Mesenchymal stem cell (in vitro differentiated cells and primary cell): ENCODE data around the gene PRR36.

Experiments used
- DNase-seq: peaks from one replicate; pipeline ENCODE4 v3.0.0-alpha.2; 2013
- H2AFZ ChIP-seq: one replicate; pipeline ENCODE4 v1.6.1; 2013; ENCODE audit warnings: low read depth, mild to moderate bottlenecking, control low read depth, inconsistent platforms, low read length, moderate library complexity
- H2AK5ac ChIP-seq: 2 replicates; pipeline ENCODE4 v1.6.1; 2013; ENCODE audit warnings: low read length, moderate library complexity, mild to moderate bottlenecking, inconsistent platforms; ENCODE audit not compliant: severe bottlenecking
- H2BK120ac ChIP-seq: one replicate; pipeline ENCODE4 v1.6.1; 2013; ENCODE audit warnings: low read depth, mild to moderate bottlenecking, inconsistent platforms, low read length, moderate library complexity
- H2BK12ac ChIP-seq, 2 experiments: one replicate each; pipeline ENCODE4 v1.6.1; 2013; ENCODE audit warnings: inconsistent platforms in 2 of 2, low read length in 2 of 2, mild to moderate bottlenecking in 2 of 2, moderate library complexity in 2 of 2, control low read depth in 1 of 2
- H2BK15ac ChIP-seq: one replicate; pipeline ENCODE4 v1.6.1; 2013; ENCODE audit warnings: mild to moderate bottlenecking, low read depth, inconsistent platforms; ENCODE audit not compliant: poor library complexity, severe bottlenecking
- H2BK5ac ChIP-seq: 2 replicates; pipeline ENCODE4 v1.6.1; 2013; ENCODE audit warnings: low read depth, mild to moderate bottlenecking, low read length, control low read depth, inconsistent platforms; ENCODE audit not compliant: poor library complexity, severe bottlenecking
- H3K14ac ChIP-seq, 2 experiments: one replicate each; pipeline ENCODE4 v1.6.1; 2013; ENCODE audit warnings: inconsistent platforms in 2 of 2, low read length in 2 of 2, control low read depth in 1 of 2, mild to moderate bottlenecking in 1 of 2, moderate library complexity in 1 of 2
- H3K18ac ChIP-seq, 2 experiments: one replicate each; pipeline ENCODE4 v1.6.1; 2013; ENCODE audit warnings: inconsistent platforms in 2 of 2, low read length in 2 of 2, control low read depth in 1 of 2, low read depth in 1 of 2, mild to moderate bottlenecking in 1 of 2
- H3K23ac ChIP-seq, 2 experiments: one replicate each; pipeline ENCODE4 v1.6.1; 2013; ENCODE audit warnings: inconsistent platforms in 2 of 2, low read length in 2 of 2, mild to moderate bottlenecking in 2 of 2, moderate library complexity in 2 of 2, control low read depth in 1 of 2
- H3K27ac ChIP-seq: 2 replicates; pipeline ENCODE4 v1.5.1; 2013; ENCODE audit warnings: mild to moderate bottlenecking, moderate library complexity, low read length, control low read depth, inconsistent platforms; ENCODE audit not compliant: poor library complexity, severe bottlenecking
- H3K27me3 ChIP-seq, 2 experiments: 2 replicates each; pipeline versions ENCODE4 v1.6.1 to v1.7.0; 2013; ENCODE audit warnings: low read length in 2 of 2, mild to moderate bottlenecking in 2 of 2, moderate library complexity in 2 of 2, control low read depth in 1 of 2, inconsistent platforms in 1 of 2; ENCODE audit not compliant: control insufficient read depth in 1 of 2, insufficient read depth in 1 of 2
- H3K36me3 ChIP-seq, 2 experiments: 2 replicates each; pipeline versions ENCODE4 v1.6.1 to v1.7.0; 2013; ENCODE audit warnings: low read length in 2 of 2, control low read depth in 1 of 2, inconsistent platforms in 1 of 2, low read depth in 1 of 2, mild to moderate bottlenecking in 1 of 2; ENCODE audit not compliant: insufficient read depth in 2 of 2, control insufficient read depth in 1 of 2
- H3K4ac ChIP-seq, 2 experiments: one replicate each; pipeline ENCODE4 v1.6.1; 2013; ENCODE audit warnings: inconsistent platforms in 2 of 2, low read length in 2 of 2, mild to moderate bottlenecking in 2 of 2, moderate library complexity in 2 of 2, control low read depth in 1 of 2, low read depth in 1 of 2
- H3K4me1 ChIP-seq: 2 replicates; pipeline ENCODE4 v1.6.1; 2013; ENCODE audit warnings: low read depth, low read length, control low read depth; ENCODE audit not compliant: control insufficient read depth, insufficient read depth
- H3K4me2 ChIP-seq: 2 replicates; pipeline ENCODE4 v1.6.1; 2013; ENCODE audit warnings: low read length, mild to moderate bottlenecking, inconsistent platforms; ENCODE audit not compliant: poor library complexity, severe bottlenecking
- H3K4me3 ChIP-seq, 2 experiments: 2 replicates each; pipeline versions ENCODE4 v1.5.1 to v1.7.0; 2013; ENCODE audit warnings: low read length in 2 of 2, mild to moderate bottlenecking in 2 of 2, control low read depth in 1 of 2, low read depth in 1 of 2; ENCODE audit not compliant: insufficient read depth in 1 of 2
- H3K79me1 ChIP-seq: replicated peaks from 2 replicates; pipeline ENCODE4 v1.6.1; 2013; ENCODE audit warnings: mild to moderate bottlenecking, control low read depth, low read length, inconsistent platforms; ENCODE audit not compliant: poor library complexity, severe bottlenecking
- H3K9ac ChIP-seq: 2 replicates; pipeline ENCODE4 v1.7.0; 2013; ENCODE audit warnings: mild to moderate bottlenecking, low read length, moderate library complexity
- H3K9me3 ChIP-seq: 2 replicates; pipeline ENCODE4 v1.7.0; 2013; ENCODE audit warnings: mild to moderate bottlenecking, low read length; ENCODE audit not compliant: control insufficient read depth
- H4K8ac ChIP-seq: one replicate; pipeline ENCODE4 v1.6.1; 2013; ENCODE audit warnings: inconsistent platforms, mild to moderate bottlenecking, low read length, moderate library complexity
- H4K91ac ChIP-seq: one replicate; pipeline ENCODE4 v1.6.1; 2013; ENCODE audit warnings: mild to moderate bottlenecking, low read length, inconsistent platforms
- WGBS: methylation state at CpG from one replicate; pipeline ENCODE4 v1.1.7; 2013; ENCODE audit warnings: mixed read lengths; 5-methylcytosine and 5-hydroxymethylcytosine counted together

Gene PRR36

DNA sequence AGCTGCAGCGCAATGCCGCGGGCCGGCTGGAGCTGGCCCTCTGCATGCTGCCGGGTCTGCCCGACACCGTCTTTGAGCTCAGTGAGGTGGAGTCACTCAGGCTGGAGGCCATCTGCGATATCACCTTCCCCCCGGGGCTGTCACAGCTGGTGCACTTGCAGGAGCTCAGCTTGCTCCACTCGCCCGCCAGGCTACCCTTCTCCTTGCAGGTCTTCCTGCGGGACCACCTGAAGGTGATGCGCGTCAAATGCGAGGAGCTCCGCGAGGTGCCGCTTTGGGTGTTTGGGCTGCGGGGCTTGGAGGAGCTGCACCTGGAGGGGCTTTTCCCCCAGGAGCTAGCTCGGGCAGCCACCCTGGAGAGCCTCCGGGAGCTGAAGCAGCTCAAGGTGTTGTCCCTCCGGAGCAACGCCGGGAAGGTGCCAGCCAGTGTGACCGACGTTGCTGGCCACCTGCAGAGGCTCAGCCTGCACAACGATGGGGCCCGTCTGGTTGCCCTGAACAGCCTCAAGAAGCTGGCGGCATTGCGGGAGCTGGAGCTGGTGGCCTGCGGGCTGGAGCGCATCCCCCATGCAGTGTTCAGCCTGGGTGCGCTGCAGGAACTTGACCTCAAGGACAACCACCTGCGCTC is 25.7 kb upstream of the PRR36 start:
- Histone ChIP-seq H3K4me2 (no peak overlapping the region), H3K4me3 (no peak overlapping the region), H2AFZ (no peak overlapping the region), H2BK5ac (no peak overlapping the region), H3K4me1 (peaks cover 16% of the 10 kb centered on the region), H3K14ac (no peak overlapping the region), H3K27ac (no peak overlapping the region), H2BK15ac (no peak overlapping the region), H4K91ac (no peak overlapping the region), H3K9ac (no peak overlapping the region), H3K23ac (no peak overlapping the region), H3K9me3 (no peaks in the 10 kb centered on the region), H2BK12ac (no peak overlapping the region), H2BK120ac (no peak overlapping the region), H3K36me3 (peaks cover 19 to 42% of the 10 kb centered on the region in 2 experiments), H3K18ac (no peak overlapping the region), H3K27me3 (no peaks in the 10 kb centered on the region), H3K79me1 (peaks cover 29% of the 10 kb centered on the region), H4K8ac (no peak overlapping the region), H2AK5ac (no peak overlapping the region), H3K4ac (no peak overlapping the region)
- DNase-seq: no peak
- 95% methylated on average over 34 of the region's 34 CpGs for WGBS

DNA sequence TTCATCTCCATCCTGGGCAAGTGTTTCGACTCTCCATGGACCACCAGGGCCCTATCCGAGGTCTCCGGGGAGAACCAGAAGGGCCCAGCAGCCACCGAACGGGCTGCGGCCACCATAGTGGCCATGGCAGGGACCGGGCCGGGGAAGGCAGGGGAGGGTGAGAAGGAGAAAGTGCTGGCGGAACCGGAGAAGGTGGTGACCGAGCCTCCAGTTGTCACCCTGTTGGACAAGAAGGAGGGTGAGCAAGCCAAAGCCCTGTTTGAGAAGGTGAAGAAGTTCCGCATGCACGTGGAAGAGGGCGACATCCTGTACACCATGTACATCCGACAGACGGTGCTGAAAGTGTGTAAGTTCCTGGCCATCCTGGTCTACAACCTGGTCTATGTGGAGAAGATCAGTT is 24.8 kb upstream of the PRR36 start:
- WGBS: 96% methylated on average over 16 of the region's 16 CpGs
- no peak overlapping the region for H2BK12ac ChIP-seq
- H2BK120ac ChIP-seq: no peak overlapping the region
- H3K18ac ChIP-seq: no peak overlapping the region
- no peak overlapping the region for H3K9ac ChIP-seq
- peaks cover 13% of the 10 kb centered on the region for H3K4me1 ChIP-seq
- H4K91ac ChIP-seq: no peak overlapping the region
- no peaks in the 10 kb centered on the region for H3K9me3 ChIP-seq
- no peak overlapping the region for H3K23ac ChIP-seq
- H3K36me3 ChIP-seq: peaks cover 19 to 43% of the 10 kb centered on the region in 2 experiments
- H2AK5ac ChIP-seq: no peak overlapping the region
- no peak overlapping the region for H2AFZ ChIP-seq
- no peak for DNase-seq
- H3K4me2 ChIP-seq: no peak overlapping the region
- H3K14ac ChIP-seq: no peak overlapping the region
- H3K4ac ChIP-seq: no peak overlapping the region
- H3K4me3 ChIP-seq: no peak overlapping the region
- no peak overlapping the region for H2BK15ac ChIP-seq
- H3K27ac ChIP-seq: no peak overlapping the region
- peaks cover 34% of the 10 kb centered on the region for H3K79me1 ChIP-seq
- no peak overlapping the region for H2BK5ac ChIP-seq
- H3K27me3 ChIP-seq: no peaks in the 10 kb centered on the region
- H4K8ac ChIP-seq: no peak overlapping the region

DNA sequence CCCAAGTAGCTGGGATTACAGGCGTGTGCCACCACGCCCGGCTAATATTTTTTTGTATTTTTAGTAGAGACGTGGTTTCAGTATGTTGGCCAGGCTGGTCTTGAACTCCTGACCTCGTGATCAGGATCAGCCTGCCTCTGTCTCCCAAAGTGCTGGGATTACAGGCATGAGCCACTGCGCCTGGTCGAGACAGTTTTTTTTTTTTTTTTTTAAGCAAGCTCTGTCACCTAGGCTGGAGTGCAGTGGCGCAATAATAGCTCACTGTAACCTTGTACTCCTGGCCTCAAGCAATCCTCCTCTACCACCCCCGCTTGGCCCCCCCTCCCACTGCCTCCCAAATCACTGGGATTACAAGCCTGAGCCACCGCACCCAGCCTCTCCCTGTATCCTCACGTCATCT is 23.1 kb upstream of the PRR36 start:
- H2BK120ac ChIP-seq: no peak overlapping the region
- no peak overlapping the region for H2AK5ac ChIP-seq
- WGBS: 91% methylated on average over 11 of the region's 11 CpGs
- no peak for DNase-seq
- H2BK15ac ChIP-seq: no peak overlapping the region
- no peak overlapping the region for H3K4me3 ChIP-seq
- no peak overlapping the region for H4K91ac ChIP-seq
- no peak overlapping the region for H3K27ac ChIP-seq
- H3K4me2 ChIP-seq: no peak overlapping the region
- peaks cover 35% of the 10 kb centered on the region for H3K79me1 ChIP-seq
- H3K14ac ChIP-seq: no peak overlapping the region
- no peak overlapping the region for H3K4ac ChIP-seq
- H3K18ac ChIP-seq: no peak overlapping the region
- H3K9ac ChIP-seq: no peak overlapping the region
- H3K27me3 ChIP-seq: no peaks in the 10 kb centered on the region
- H3K4me1 ChIP-seq: peaks cover 12% of the 10 kb centered on the region
- no peak overlapping the region for H2BK12ac ChIP-seq
- H4K8ac ChIP-seq: no peak overlapping the region
- H2BK5ac ChIP-seq: no peak overlapping the region
- no peak overlapping the region for H3K23ac ChIP-seq
- H2AFZ ChIP-seq: no peak overlapping the region
- H3K9me3 ChIP-seq: no peaks in the 10 kb centered on the region
- H3K36me3 ChIP-seq: peaks cover 19 to 43% of the 10 kb centered on the region in 2 experiments

DNA sequence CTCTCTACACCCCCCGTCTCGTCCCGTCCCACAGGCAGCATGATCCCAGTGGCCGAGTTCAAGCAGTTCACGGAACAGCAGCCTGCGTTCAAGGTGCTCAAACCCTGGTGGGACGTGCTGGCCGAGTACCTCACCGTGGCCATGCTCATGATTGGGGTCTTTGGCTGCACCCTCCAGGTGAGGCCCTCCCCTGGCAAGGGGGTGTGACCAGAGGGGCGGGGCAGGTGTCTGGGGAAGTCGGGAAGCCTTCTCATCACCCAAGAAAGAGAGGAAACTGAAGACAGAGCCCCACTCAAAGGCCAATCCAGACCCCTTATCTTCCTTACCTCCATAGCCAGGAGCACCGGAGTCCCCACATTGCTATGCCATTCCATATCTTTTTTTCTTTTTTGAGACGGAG is 21.4 kb upstream of the PRR36 start:
- Histone ChIP-seq H2AFZ (no peak overlapping the region), H2AK5ac (no peak overlapping the region), H3K9ac (no peak overlapping the region), H3K9me3 (no peaks in the 10 kb centered on the region), H3K4me3 (no peak overlapping the region), H3K27ac (no peak overlapping the region), H2BK120ac (no peak overlapping the region), H4K91ac (no peak overlapping the region), H3K79me1 (peaks cover 39% of the 10 kb centered on the region), H3K4me2 (no peak overlapping the region), H3K14ac (no peak overlapping the region), H3K4me1 (peaks cover 23% of the 10 kb centered on the region), H3K4ac (no peak overlapping the region), H3K36me3 (peaks cover 19 to 35% of the 10 kb centered on the region in 2 experiments), H2BK12ac (peak overlapping the region in 1 of 2 experiments; percentile 37), H3K23ac (no peak overlapping the region), H2BK15ac (no peak overlapping the region), H3K27me3 (no peaks in the 10 kb centered on the region), H4K8ac (no peak overlapping the region), H3K18ac (no peak overlapping the region), H2BK5ac (no peak overlapping the region)
- 95% methylated on average over 13 of the region's 13 CpGs for WGBS
- DNase-seq: no peak
